Measurements from ENCODE around the gene TPR.

GRCh38 chr1:186289943-186290545 lies 85.0 kb downstream of the TPR start:
- TF ChIP-seq CTCF (IDR thresholded peaks at IDR 0.05) (no peak), POLR2AphosphoS5 (IDR thresholded peaks at IDR 0.05) (no peak)

Measured in breast epithelium (tissue), 3 donors.